Stomach (tissue), 9 donors: ENCODE results near the gene TNNC1. TPM values are rescaled to one million over a fixed set of nuclear protein-coding genes. Genes with fewer than 3 reads are reported as not detected.

ENCODE experiments used
- DNase-seq, 2 donors: peaks; one replicate each; pipeline versions ENCODE4 v3.0.0 to v3.0.0-alpha.2; 2013 to 2019
- H3K27ac ChIP-seq, 5 donors: fragments of 200-600 bp in 4 of 5; sonication (generic) in 4 of 5; one replicate each; pipeline ENCODE4 v1.5.1; 2013 to 2019; ENCODE audit warnings: mild to moderate bottlenecking in 1 of 5, moderate library complexity in 1 of 5
- H3K27me3 ChIP-seq, 3 donors: fragments of 200-600 bp; sonication (generic); one replicate each; pipeline ENCODE4 v1.5.1; 2017 to 2019; ENCODE audit warnings: mixed run types in 1 of 3
- H3K36me3 ChIP-seq, 4 donors: fragments of 200-600 bp; sonication (generic); 1 replicate in 3 of 4; 2 replicates in 1 of 4; pipeline ENCODE4 v1.5.1; 2016 to 2019
- H3K4me1 ChIP-seq, 4 donors: fragments of 200-600 bp; sonication (generic); one replicate each; pipeline ENCODE4 v1.5.1; 2016 to 2019
- H3K4me3 ChIP-seq, 4 donors: fragments of 200-600 bp; sonication (generic) in 3 of 4; one replicate each; pipeline ENCODE4 v1.5.1; 2016 to 2019; ENCODE audit warnings: mild to moderate bottlenecking in 1 of 4
- H3K9me3 ChIP-seq, 4 donors: fragments of 200-600 bp; sonication (generic); one replicate each; pipeline ENCODE4 v1.5.1; 2016 to 2019
- EP300 ChIP-seq: sonication (generic); formaldehyde crosslinking; IDR thresholded peaks from one replicate; pipeline ENCODE4 v1.6.1; 2017; ENCODE audit warnings: antibody characterized with exemption
- POLR2A ChIP-seq, 4 donors: fragments of 450-650 bp; IDR thresholded peaks; one replicate each; pipeline ENCODE4 v1.6.1; 2016; ENCODE audit warnings: antibody characterized with exemption in 4 of 4, control low read depth in 2 of 4, mild to moderate bottlenecking in 1 of 4, moderate library complexity in 1 of 4
- POLR2AphosphoS5 ChIP-seq, 3 donors: sonication (generic); formaldehyde crosslinking; IDR thresholded peaks; one replicate each; pipeline ENCODE4 v1.6.1; 2016; ENCODE audit warnings: antibody characterized with exemption in 3 of 3
- WGBS, 5 donors: extraction: QIAGEN DNeasy Blood & Tissue Kit in 3 of 5; methylation state at CpG; one replicate each; pipeline versions ENCODE4 v1.1.5 to v1.1.7; 2013 to 2018; 5-methylcytosine and 5-hydroxymethylcytosine counted together
- intact Hi-C: fragments of 100-400 bp; cut with DNase I; formaldehyde crosslinking; loops from one replicate; pipeline ENCODE4 v1.15.1; 2023; ENCODE audit warnings: low total_unique reads
- polyA plus RNA-seq, 3 donors: library from polyadenylated mRNA; stranded (reverse); fragments of 200-250 nt; gene quantifications; one replicate each; pipeline ENCODE4 v1.2.3, GENCODE V29; 2013
- total RNA-seq, 5 donors: library from RNA; depleted of rRNA; stranded (reverse); fragments of >200 nt; gene quantifications; one replicate each; pipeline versions ENCODE4 v1.1.0 to v1.2.3, GENCODE V29; 2014 to 2016
- TF ChIP-seq, protein P1 (sequence below), 7 experiments: fragments of 450-650 bp in 4 of 7; fragments of 200-600 bp in 3 of 7; sonication (generic) in 3 of 7; IDR thresholded peaks; one replicate each; pipeline ENCODE4 v1.5.1; 2016 to 2019; ENCODE audit warnings: antibody characterized with exemption in 7 of 7, control low read depth in 2 of 7, mild to moderate bottlenecking in 1 of 7
- donor health status: healthy with polysubstance abuse.
- donor health status: Bipolar disorder and iron deficiency.
- donor health status: healthy.

The TNNC1 gene
- total and polyA plus RNA-seq, 8 donors = 3.1 to 41.1 (median 6.5) TPM; not detected in 3

GRCh38 chr3:52463416-52463815 lies 9.6 kb upstream of the TNNC1 start:
- WGBS, 5 donors = 74 to 91% (median 85%) methylated on average over 5 of the region's 5 CpGs
- no peak for DNase-seq

GRCh38 chr3:52461874-52462273 lies 8.0 kb upstream of the TNNC1 start:
- TF ChIP-seq, protein P1, sequence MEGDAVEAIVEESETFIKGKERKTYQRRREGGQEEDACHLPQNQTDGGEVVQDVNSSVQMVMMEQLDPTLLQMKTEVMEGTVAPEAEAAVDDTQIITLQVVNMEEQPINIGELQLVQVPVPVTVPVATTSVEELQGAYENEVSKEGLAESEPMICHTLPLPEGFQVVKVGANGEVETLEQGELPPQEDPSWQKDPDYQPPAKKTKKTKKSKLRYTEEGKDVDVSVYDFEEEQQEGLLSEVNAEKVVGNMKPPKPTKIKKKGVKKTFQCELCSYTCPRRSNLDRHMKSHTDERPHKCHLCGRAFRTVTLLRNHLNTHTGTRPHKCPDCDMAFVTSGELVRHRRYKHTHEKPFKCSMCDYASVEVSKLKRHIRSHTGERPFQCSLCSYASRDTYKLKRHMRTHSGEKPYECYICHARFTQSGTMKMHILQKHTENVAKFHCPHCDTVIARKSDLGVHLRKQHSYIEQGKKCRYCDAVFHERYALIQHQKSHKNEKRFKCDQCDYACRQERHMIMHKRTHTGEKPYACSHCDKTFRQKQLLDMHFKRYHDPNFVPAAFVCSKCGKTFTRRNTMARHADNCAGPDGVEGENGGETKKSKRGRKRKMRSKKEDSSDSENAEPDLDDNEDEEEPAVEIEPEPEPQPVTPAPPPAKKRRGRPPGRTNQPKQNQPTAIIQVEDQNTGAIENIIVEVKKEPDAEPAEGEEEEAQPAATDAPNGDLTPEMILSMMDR (IDR thresholded peaks at IDR 0.05) = no peak
- TF ChIP-seq EP300 (no peak), POLR2AphosphoS5 (IDR thresholded peaks at IDR 0.05) (no peak), POLR2A (IDR thresholded peaks at IDR 0.05) (no peak)

More at GRCh38 chr3:52463416-52463815, 9.6 kb upstream of the TNNC1 start:
- Histone ChIP-seq H3K9me3 (no peaks in the 10 kb centered on the region), H3K27me3 (no peaks in the 10 kb centered on the region), H3K27ac (no peak overlapping the region), H3K4me1 (peaks cover 3 to 48% (median 20%) of the 10 kb centered on the region in 4 donors), H3K36me3 (peaks cover 23 to 89% (median 78%) of the 10 kb centered on the region in 4 donors), H3K4me3 (no peak overlapping the region)
- TF ChIP-seq POLR2AphosphoS5 (IDR thresholded peaks at IDR 0.05) (no peak), EP300 (no peak), POLR2A (IDR thresholded peaks at IDR 0.05) (no peak)
- TF ChIP-seq, protein P1 (IDR thresholded peaks at IDR 0.05) = no peak
- intact Hi-C loops = no loop called here

DNA sequence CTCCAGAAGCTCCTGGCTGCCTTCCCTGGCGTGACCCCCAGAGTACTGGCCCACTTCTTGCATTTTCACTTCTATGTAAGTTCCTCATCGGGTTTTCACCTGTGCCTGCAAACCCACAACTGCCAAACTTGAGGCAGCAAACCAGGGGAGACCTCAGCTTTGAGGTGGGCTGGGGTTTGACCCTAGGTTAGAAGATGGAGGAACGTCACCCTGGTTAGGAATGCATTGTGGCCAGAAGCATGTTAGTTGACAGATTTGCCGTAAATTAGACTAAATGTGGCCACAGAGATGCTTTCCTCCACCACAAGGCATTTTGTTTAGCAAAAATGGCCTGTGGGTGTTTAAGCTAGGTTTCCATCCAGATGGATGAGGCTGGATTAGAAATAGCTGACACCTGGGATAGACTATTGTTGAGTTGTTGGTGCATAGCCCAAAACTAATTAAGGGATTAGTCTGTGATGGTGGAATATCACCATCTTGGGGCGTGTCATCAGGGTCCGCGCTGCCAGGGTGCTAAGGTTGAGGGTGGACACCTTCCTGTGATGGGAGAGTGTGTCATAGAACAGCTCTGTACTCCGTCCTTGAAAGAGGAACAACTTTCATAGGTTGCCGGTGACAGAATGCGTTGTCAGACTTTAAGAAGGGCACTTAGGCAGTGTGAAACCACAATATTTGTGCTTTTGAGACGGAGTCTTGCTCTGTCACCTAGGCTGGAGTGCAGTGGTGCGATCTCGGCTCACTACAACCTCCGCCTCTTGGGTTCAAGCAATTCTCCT lies 5.1 kb upstream of the TNNC1 start:
- 89 to 96% (median 93%) methylated on average over 14 of the region's 14 CpGs for WGBS, 5 donors
- no peaks in the 10 kb centered on the region for H3K9me3 ChIP-seq

More at GRCh38 chr3:52461874-52462273, 8.0 kb upstream of the TNNC1 start:
- H3K9me3 ChIP-seq = no peaks in the 10 kb centered on the region
- peak overlapping the region in 1 of 5 donors; percentile 46 for H3K27ac ChIP-seq
- peaks cover 23 to 91% (median 81%) of the 10 kb centered on the region in 4 donors for H3K36me3 ChIP-seq
- 68 to 91% (median 86%) methylated on average over 6 of the region's 6 CpGs for WGBS, 5 donors
- peaks cover 5 to 43% (median 22%) of the 10 kb centered on the region in 4 donors for H3K4me1 ChIP-seq
- intact Hi-C loops = no loop called here
- no peak for DNase-seq
- H3K27me3 ChIP-seq = no peaks in the 10 kb centered on the region
- no peak overlapping the region for H3K4me3 ChIP-seq

DNA sequence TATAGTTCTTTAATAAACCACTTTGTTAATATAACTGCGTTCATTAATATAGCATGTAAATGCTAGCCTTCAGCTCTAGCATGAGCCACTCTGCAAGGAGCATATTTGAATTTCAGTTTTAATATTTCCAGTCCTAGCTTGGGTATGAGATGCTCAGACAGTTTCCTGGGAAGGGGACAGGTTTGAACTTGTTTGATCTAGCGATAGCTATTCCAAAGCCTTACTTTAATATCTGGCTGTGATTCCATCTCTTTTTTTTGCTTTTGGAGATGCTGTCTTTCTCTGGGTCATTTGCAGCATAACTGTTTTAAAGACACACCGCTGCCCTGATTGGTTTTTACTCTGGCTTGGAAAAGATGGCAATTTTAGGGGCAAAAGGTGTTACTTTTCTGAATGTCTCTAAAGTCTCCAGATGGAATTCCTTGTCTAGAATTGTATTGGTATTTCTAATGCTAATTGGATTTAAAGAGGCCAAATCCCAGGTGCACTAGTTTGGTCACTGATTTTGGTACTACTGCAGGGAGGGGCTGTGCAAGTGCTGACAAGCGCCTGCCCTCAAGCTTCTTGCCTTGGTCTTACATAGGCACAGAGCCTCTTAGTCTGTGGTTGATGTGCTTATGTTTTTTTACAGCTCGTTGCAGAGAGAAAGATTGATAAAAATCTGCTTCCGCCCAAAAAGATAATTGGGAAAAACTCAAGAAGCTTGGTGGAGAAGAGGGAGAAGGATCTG lies 4.4 kb upstream of the TNNC1 start:
- no peak for TF ChIP-seq POLR2AphosphoS5 (IDR thresholded peaks at IDR 0.05)
- TF ChIP-seq, protein P1 (IDR thresholded peaks at IDR 0.05) = no peak
- no peak for TF ChIP-seq POLR2A (IDR thresholded peaks at IDR 0.05)
- TF ChIP-seq EP300 = no peak
- intact Hi-C loops = no loop called here
- 75 to 79% (median 77%) methylated on average over 6 of the region's 6 CpGs for WGBS, 5 donors
- DNase-seq = no peak
- Histone ChIP-seq H3K36me3 (peaks cover 18 to 59% (median 57%) of the 10 kb centered on the region in 4 donors), H3K9me3 (no peaks in the 10 kb centered on the region), H3K4me3 (no peak overlapping the region), H3K27me3 (no peaks in the 10 kb centered on the region), H3K4me1 (peaks cover 31 to 57% (median 47%) of the 10 kb centered on the region in 4 donors), H3K27ac (no peak overlapping the region)

More for the DNA sequence above, 5.1 kb upstream of the TNNC1 start:
- Histone ChIP-seq H3K27ac (no peak overlapping the region), H3K36me3 (peaks cover 18 to 66% (median 61%) of the 10 kb centered on the region in 4 donors), H3K4me1 (peaks cover 27 to 50% (median 41%) of the 10 kb centered on the region in 4 donors), H3K27me3 (no peaks in the 10 kb centered on the region), H3K4me3 (no peak overlapping the region)
- intact Hi-C loops = no loop called here
- DNase-seq = peak in 1 of 2 donors; percentile 2
- TF ChIP-seq POLR2AphosphoS5 (IDR thresholded peaks at IDR 0.05) = no peak
- no peak for TF ChIP-seq POLR2A (IDR thresholded peaks at IDR 0.05)
- TF ChIP-seq EP300 = no peak
- TF ChIP-seq, protein P1 (IDR thresholded peaks at IDR 0.05) = no peak
